GM23338 (cell line): ENCODE measurements around the gene NOMO2.
"Not testable (repeated sequence)": the region's sequence is repeated elsewhere in the genome, so short reads cannot be mapped to it uniquely, and the experiment has no call there.

Experiments
- CREB1 ChIP-seq: fragments of 250-450 bp; sonication (Bioruptor Pico); IDR thresholded peaks from 2 replicates; pipeline ENCODE4 v1.5.0; 2020; ENCODE audit warnings: low read depth, mild to moderate bottlenecking, moderate library complexity
- CTCF ChIP-seq, 2 experiments: fragments of 200-600 bp in 1 of 2; sonication (generic) in 1 of 2; conservative IDR thresholded peaks; 2 replicates each; pipeline versions ENCODE4 v1.5.1 to v1.6.1; 2016 to 2017; ENCODE audit warnings: antibody characterized with exemption in 2 of 2, low read depth in 2 of 2, mild to moderate bottlenecking in 2 of 2, moderate library complexity in 1 of 2
- EZH2phosphoT487 ChIP-seq: fragments of 200-600 bp; sonication (generic); IDR thresholded peaks from one replicate; pipeline ENCODE4 v1.8.1; 2018; ENCODE audit warnings: antibody characterized with exemption; ENCODE audit not compliant: unreplicated experiment
- JUNB ChIP-seq: IDR thresholded peaks from one replicate; pipeline ENCODE4 v1.6.1; 2016; ENCODE audit warnings: antibody characterized with exemption; ENCODE audit not compliant: unreplicated experiment
- POLR2AphosphoS5 ChIP-seq: IDR thresholded peaks from 2 replicates; pipeline ENCODE4 v1.6.1; 2016; ENCODE audit warnings: antibody characterized with exemption, low read depth
- REST ChIP-seq: IDR thresholded peaks from one replicate; pipeline ENCODE4 v1.6.1; 2018; ENCODE audit warnings: antibody characterized with exemption; ENCODE audit not compliant: unreplicated experiment
- ZNF114 ChIP-seq: fragments of 250-450 bp; sonication (Bioruptor Pico); IDR thresholded peaks from 2 replicates; pipeline ENCODE4 v1.5.0; 2020; ENCODE audit warnings: mild to moderate bottlenecking, moderate library complexity
- TF ChIP-seq, protein P1 (sequence below): fragments of 250-450 bp; sonication (Bioruptor Pico); IDR thresholded peaks from 2 replicates; pipeline ENCODE4 v1.5.0; 2020; ENCODE audit warnings: mild to moderate bottlenecking, moderate library complexity

DNA sequence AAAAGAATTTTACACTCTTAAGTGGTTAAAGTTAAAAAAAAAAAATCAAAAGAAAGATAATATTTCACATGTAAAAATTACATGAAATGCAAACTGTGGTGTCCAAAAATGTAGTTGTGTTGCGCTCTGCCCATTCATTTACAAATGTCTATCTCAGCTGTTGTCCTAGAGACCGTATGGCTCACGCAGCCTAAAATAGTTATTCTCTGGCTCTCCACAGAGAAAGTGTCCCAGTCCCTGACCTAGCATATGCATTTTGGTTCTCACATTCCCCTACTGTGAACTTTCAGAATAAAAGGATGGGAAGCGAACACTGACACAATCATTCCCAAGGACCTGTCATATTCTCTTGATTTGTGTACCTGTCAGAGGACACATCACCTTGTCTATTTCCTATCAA lies 27.6 kb downstream of the NOMO2 start:
- TF ChIP-seq CTCF (conservative IDR thresholded peaks at IDR 0.05; ENCODE audit: low read depth in 2 of 2); JUNB; POLR2AphosphoS5; EZH2phosphoT487; CREB1; REST; ZNF114 (CRISPR knock-in tag): not testable (repeated sequence)
- TF ChIP-seq, protein P1, sequence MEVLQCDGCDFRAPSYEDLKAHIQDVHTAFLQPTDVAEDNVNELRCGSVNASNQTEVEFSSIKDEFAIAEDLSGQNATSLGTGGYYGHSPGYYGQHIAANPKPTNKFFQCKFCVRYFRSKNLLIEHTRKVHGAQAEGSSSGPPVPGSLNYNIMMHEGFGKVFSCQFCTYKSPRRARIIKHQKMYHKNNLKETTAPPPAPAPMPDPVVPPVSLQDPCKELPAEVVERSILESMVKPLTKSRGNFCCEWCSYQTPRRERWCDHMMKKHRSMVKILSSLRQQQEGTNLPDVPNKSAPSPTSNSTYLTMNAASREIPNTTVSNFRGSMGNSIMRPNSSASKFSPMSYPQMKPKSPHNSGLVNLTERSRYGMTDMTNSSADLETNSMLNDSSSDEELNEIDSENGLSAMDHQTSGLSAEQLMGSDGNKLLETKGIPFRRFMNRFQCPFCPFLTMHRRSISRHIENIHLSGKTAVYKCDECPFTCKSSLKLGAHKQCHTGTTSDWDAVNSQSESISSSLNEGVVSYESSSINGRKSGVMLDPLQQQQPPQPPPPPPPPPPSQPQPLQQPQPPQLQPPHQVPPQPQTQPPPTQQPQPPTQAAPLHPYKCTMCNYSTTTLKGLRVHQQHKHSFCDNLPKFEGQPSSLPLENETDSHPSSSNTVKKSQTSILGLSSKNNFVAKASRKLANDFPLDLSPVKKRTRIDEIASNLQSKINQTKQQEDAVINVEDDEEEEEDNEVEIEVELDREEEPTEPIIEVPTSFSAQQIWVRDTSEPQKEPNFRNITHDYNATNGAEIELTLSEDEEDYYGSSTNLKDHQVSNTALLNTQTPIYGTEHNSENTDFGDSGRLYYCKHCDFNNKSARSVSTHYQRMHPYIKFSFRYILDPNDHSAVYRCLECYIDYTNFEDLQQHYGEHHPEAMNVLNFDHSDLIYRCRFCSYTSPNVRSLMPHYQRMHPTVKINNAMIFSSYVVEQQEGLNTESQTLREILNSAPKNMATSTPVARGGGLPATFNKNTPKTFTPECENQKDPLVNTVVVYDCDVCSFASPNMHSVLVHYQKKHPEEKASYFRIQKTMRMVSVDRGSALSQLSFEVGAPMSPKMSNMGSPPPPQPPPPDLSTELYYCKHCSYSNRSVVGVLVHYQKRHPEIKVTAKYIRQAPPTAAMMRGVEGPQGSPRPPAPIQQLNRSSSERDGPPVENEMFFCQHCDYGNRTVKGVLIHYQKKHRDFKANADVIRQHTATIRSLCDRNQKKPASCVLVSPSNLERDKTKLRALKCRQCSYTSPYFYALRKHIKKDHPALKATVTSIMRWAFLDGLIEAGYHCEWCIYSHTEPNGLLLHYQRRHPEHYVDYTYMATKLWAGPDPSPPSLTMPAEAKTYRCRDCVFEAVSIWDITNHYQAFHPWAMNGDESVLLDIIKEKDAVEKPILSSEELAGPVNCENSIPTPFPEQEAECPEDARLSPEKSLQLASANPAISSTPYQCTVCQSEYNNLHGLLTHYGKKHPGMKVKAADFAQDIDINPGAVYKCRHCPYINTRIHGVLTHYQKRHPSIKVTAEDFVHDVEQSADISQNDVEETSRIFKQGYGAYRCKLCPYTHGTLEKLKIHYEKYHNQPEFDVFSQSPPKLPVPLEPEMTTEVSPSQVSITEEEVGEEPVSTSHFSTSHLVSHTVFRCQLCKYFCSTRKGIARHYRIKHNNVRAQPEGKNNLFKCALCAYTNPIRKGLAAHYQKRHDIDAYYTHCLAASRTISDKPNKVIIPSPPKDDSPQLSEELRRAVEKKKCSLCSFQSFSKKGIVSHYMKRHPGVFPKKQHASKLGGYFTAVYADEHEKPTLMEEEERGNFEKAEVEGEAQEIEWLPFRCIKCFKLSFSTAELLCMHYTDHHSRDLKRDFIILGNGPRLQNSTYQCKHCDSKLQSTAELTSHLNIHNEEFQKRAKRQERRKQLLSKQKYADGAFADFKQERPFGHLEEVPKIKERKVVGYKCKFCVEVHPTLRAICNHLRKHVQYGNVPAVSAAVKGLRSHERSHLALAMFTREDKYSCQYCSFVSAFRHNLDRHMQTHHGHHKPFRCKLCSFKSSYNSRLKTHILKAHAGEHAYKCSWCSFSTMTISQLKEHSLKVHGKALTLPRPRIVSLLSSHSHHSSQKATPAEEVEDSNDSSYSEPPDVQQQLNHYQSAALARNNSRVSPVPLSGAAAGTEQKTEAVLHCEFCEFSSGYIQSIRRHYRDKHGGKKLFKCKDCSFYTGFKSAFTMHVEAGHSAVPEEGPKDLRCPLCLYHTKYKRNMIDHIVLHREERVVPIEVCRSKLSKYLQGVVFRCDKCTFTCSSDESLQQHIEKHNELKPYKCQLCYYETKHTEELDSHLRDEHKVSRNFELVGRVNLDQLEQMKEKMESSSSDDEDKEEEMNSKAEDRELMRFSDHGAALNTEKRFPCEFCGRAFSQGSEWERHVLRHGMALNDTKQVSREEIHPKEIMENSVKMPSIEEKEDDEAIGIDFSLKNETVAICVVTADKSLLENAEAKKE (CRISPR knock-in tag) = not testable (repeated sequence)
